Measurements from ENCODE around the gene UCN.

Gene UCN

DNA sequence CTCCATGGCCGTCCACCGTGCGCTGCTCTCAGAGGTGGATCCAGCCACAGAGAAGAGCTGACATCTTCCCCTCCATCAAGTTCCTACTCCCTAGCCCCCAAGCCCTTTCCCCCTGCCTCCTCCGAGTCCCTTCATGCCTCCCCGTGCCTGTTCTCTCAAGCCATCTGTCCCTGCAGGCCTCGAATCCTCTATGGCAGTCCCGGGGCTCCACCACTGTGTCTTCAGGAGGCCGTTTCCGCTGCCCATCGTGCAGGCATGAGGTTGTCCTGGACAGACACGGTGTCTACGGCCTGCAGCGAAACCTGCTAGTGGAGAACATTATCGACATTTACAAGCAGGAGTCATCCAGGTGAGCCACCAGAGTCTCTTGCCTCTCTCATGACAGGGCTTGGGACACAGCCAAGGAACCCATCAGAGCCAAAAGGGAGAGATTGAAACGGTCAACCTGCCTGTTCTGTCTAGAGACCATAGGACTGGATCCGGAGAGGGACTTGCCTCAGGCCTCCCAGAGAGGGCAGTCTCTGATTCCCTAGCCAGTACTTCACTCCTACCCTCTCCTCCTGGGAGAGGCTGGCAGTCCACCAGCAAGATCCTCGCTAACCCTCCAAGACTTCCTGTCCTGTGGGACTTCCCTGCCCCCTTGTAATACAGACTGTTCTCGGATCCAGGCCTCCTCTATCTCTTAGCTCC lies 9.7 kb downstream of the UCN start:
- TF ChIP-seq, protein P1, sequence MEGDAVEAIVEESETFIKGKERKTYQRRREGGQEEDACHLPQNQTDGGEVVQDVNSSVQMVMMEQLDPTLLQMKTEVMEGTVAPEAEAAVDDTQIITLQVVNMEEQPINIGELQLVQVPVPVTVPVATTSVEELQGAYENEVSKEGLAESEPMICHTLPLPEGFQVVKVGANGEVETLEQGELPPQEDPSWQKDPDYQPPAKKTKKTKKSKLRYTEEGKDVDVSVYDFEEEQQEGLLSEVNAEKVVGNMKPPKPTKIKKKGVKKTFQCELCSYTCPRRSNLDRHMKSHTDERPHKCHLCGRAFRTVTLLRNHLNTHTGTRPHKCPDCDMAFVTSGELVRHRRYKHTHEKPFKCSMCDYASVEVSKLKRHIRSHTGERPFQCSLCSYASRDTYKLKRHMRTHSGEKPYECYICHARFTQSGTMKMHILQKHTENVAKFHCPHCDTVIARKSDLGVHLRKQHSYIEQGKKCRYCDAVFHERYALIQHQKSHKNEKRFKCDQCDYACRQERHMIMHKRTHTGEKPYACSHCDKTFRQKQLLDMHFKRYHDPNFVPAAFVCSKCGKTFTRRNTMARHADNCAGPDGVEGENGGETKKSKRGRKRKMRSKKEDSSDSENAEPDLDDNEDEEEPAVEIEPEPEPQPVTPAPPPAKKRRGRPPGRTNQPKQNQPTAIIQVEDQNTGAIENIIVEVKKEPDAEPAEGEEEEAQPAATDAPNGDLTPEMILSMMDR (conservative IDR thresholded peaks at IDR 0.05; ENCODE audit: low read depth, low read length) = no peak
- no peak overlapping the region for H3K4me3 ChIP-seq (ENCODE audit: low read depth, low read length)
- DNase-seq (ENCODE audit: low read depth) = no peak

- no peak overlapping the region for H3K4me3 ChIP-seq (ENCODE audit: low read depth, low read length)
- no peak for DNase-seq (ENCODE audit: low read depth)
- TF ChIP-seq, protein P1 (conservative IDR thresholded peaks at IDR 0.05; ENCODE audit: low read depth, low read length) = no peak
Observed at GRCh38 chr2:27297195-27297594, 11.1 kb downstream of the UCN start.

GRCh38 chr2:27296481-27296880 lies 11.8 kb downstream of the UCN start:
- DNase-seq (ENCODE audit: low read depth) = no peak
- TF ChIP-seq, protein P1 (conservative IDR thresholded peaks at IDR 0.05; ENCODE audit: low read depth, low read length) = no peak
- no peak overlapping the region for H3K4me3 ChIP-seq (ENCODE audit: low read depth, low read length)

DNA sequence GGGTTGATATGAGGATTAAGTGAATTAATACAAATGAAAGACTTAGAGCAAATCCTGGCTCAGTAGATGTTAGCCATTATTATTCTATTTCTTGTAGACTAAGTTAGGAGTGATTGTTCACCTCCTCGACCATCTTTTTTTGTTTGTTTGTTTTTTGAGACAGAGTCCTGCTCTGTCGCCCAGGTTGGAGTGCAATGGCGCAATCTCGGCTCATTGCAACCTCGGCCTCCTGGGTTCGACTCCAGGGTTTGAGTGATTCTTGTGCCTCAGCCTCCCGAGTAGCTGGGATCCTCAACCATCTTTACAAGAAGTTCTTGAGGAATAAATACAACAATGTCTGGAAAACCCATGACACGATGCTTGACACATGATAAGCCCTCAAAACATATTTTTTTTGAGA lies 13.3 kb downstream of the UCN start:
- H3K4me3 ChIP-seq (ENCODE audit: low read depth, low read length) = no peak overlapping the region
- TF ChIP-seq, protein P1 (conservative IDR thresholded peaks at IDR 0.05; ENCODE audit: low read depth, low read length) = no peak
- DNase-seq (ENCODE audit: low read depth) = no peak

DNA sequence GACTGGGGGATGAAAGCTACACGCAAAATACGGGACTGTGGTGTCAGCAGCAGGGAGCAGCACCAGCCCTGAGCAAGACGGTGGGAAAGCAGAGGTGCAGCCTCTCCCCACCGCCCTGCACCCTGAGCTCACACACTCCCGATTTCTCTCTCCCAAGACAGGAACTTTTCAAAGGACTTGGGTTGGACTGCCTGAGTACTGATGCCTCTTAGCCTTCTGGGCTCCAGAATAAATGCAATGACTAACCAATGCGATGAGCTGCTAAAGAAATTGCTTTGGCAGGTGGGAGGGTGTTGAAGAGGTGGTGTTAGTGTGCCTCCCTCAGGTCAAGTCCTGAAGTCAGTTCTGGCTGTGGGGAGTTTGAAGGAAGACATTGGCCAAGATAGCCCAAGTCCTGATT lies 16.4 kb downstream of the UCN start:
- TF ChIP-seq, protein P1 (conservative IDR thresholded peaks at IDR 0.05; ENCODE audit: low read depth, low read length) = no peak
- no peak for DNase-seq (ENCODE audit: low read depth)
- H3K4me3 ChIP-seq (ENCODE audit: low read depth, low read length) = no peak overlapping the region

- TF ChIP-seq, protein P1 (conservative IDR thresholded peaks at IDR 0.05; ENCODE audit: low read depth, low read length) = no peak
- H3K4me3 ChIP-seq (ENCODE audit: low read depth, low read length) = no peak overlapping the region
- no peak for DNase-seq (ENCODE audit: low read depth)
Observed at GRCh38 chr2:27290549-27290948, 17.7 kb downstream of the UCN start.

- TF ChIP-seq, protein P1 (conservative IDR thresholded peaks at IDR 0.05; ENCODE audit: low read depth, low read length) = no peak
- DNase-seq (ENCODE audit: low read depth) = no peak
- H3K4me3 ChIP-seq (ENCODE audit: low read depth, low read length) = no peak overlapping the region
Observed at GRCh38 chr2:27288610-27289009, 19.6 kb downstream of the UCN start.
